Raji (cell line): ENCODE measurements around the gene ZNF280A.

ENCODE experiments used
- POLR2A ChIP-seq: IDR thresholded peaks from 2 replicates; pipeline ENCODE4 v1.6.1; 2011; ENCODE audit warnings: low read depth, low read length, control low read depth; ENCODE audit not compliant: insufficient read depth

ZNF280A gene

GRCh38 chr22:22548910-22549309 lies 28.8 kb upstream of the ZNF280A start:
- no peak for TF ChIP-seq POLR2A

- TF ChIP-seq POLR2A, result no peak
Observed at GRCh38 chr22:22548317-22548716, 28.2 kb upstream of the ZNF280A start.

GRCh38 chr22:22547692-22548300 lies 27.7 kb upstream of the ZNF280A start:
- no peak for TF ChIP-seq POLR2A

GRCh38 chr22:22547226-22547625 lies 27.2 kb upstream of the ZNF280A start:
- TF ChIP-seq POLR2A, result no peak

GRCh38 chr22:22546490-22546889 lies 26.4 kb upstream of the ZNF280A start:
- TF ChIP-seq POLR2A, result no peak

- TF ChIP-seq POLR2A, result no peak
Observed at GRCh38 chr22:22545084-22545483, 25.0 kb upstream of the ZNF280A start.

- no peak for TF ChIP-seq POLR2A
Observed at GRCh38 chr22:22538226-22538989, 18.3 kb upstream of the ZNF280A start.

GRCh38 chr22:22536916-22537315 lies 16.8 kb upstream of the ZNF280A start:
- no peak for TF ChIP-seq POLR2A

GRCh38 chr22:22536515-22536914 lies 16.4 kb upstream of the ZNF280A start:
- no peak for TF ChIP-seq POLR2A

- no peak for TF ChIP-seq POLR2A
Observed at GRCh38 chr22:22535662-22536061, 15.6 kb upstream of the ZNF280A start.

GRCh38 chr22:22534604-22535415 lies 14.7 kb upstream of the ZNF280A start:
- TF ChIP-seq POLR2A, result no peak

GRCh38 chr22:22533863-22534262 lies 13.8 kb upstream of the ZNF280A start:
- TF ChIP-seq POLR2A, result no peak

- no peak for TF ChIP-seq POLR2A
Observed at GRCh38 chr22:22533417-22533816, 13.3 kb upstream of the ZNF280A start.

GRCh38 chr22:22531770-22532546 lies 11.9 kb upstream of the ZNF280A start:
- no peak for TF ChIP-seq POLR2A

GRCh38 chr22:22528780-22529179 lies 8.7 kb upstream of the ZNF280A start:
- TF ChIP-seq POLR2A, result no peak
